ENCODE results near the gene IL20RA.

GRCh38 chr6:136950436-136951126 lies 94.2 kb downstream of the IL20RA start:
- TF ChIP-seq, protein P1, sequence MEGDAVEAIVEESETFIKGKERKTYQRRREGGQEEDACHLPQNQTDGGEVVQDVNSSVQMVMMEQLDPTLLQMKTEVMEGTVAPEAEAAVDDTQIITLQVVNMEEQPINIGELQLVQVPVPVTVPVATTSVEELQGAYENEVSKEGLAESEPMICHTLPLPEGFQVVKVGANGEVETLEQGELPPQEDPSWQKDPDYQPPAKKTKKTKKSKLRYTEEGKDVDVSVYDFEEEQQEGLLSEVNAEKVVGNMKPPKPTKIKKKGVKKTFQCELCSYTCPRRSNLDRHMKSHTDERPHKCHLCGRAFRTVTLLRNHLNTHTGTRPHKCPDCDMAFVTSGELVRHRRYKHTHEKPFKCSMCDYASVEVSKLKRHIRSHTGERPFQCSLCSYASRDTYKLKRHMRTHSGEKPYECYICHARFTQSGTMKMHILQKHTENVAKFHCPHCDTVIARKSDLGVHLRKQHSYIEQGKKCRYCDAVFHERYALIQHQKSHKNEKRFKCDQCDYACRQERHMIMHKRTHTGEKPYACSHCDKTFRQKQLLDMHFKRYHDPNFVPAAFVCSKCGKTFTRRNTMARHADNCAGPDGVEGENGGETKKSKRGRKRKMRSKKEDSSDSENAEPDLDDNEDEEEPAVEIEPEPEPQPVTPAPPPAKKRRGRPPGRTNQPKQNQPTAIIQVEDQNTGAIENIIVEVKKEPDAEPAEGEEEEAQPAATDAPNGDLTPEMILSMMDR (conservative IDR thresholded peaks at IDR 0.05), result no peak
- no peak for TF ChIP-seq ZFX (IDR thresholded peaks at IDR 0.05)

All from C4-2B (cell line).